ENCODE data around the gene TMCO4. TPM values are rescaled to one million over a fixed set of nuclear protein-coding genes. Genes with fewer than 3 reads are reported as not detected.
"Not testable (repeated sequence)": the region's sequence is repeated elsewhere in the genome, so short reads cannot be mapped to it uniquely, and the experiment has no call there.

TMCO4 gene
- 7.9 and 13.2 TPM in 2 replicates for total RNA-seq (2014; rRNA removed; shearing (Covaris generic))

DNA sequence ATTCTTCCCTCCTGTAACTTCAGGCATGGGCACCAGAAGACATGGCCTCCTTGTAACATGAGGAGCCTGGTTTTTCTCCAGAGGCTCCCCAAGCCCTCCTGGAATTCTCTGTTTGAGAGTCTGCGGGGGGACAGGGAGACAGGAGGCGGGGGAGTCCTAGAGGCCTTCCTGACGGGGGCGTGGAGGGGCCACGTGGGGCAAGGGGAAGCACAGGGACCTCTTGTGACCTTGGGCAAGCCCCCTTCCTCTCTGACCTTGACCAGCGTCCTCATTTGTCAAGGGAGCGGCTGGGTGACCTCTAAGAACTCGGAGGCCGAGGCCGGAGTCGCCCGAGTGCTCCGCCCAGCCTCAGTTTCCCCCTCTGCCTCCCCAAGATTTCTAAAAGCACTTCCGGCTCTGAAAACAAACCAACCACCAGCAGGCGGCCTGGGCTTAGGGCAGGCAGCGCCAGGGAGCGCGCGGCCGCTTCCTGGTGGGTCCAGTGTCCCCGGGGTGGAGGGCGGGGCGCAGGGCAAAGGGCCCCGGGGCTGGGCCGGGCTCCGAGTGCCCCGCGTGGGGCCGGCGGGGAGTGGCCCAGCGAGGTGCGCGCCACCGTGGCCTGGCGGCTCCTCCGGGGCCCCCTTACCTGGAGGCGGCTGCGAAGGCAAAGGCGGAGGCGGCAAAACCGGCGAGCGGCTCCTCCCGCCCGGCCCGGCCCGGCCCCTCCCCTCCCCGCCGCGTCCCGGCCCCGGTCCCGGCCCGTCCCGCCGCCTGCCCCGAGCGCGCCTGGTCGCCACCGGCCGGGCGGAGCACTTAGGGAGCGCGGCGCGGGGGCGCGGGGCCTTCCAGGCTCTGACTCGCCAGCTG is at the start of gene TMCO4:
Gene TMCO4 (minus strand): TSS at position 687 of the 846 bp plus-strand sequence. CDS start 19,158 bp downstream, outside the sequence.
- peak; percentile 47 for DNase-seq (ENCODE audit: low read depth)

DNA sequence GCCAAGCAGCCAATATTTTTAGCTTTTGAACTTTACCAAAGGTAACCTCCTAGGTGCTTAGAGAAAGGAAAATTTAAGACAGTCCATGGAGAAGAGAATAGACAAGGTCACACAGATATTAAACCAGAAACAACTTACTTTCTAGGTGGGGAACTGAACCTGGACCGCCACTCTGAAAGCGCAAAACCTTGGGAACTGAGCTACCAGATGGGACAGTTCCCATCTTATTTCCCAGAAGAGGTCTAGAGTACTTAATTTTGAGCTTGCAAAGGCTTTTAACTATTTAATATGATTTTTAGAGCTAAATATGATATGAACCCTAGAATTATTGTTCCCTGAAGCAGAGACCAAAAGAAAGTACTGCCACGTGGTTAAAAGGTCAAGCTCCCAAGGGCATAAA is 49.6 kb upstream of the TMCO4 start:
- DNase-seq (ENCODE audit: low read depth): not testable (repeated sequence)

GRCh38 chr1:19847334-19847733 is 47.6 kb upstream of the TMCO4 start:
- DNase-seq (ENCODE audit: low read depth): not testable (repeated sequence)

DNA sequence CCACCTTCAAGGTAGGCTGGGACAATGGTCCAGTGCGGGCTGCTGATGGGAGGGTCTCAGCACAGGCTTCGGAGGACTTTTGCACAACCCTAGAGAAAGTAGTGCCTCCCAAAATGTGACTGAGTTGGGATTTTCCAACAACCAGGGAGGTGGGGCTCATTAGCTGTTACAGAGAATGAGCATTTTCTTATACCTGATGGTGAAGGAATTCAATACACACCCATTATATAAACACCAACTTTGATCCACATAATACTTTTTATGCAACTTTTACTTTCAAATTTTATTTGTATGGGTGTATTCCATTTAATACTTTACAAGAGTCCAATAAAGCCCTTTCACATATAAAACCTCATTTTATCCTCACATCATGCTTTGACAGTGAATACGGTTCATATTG is 46.6 kb upstream of the TMCO4 start:
- no peak for DNase-seq (ENCODE audit: low read depth)

DNA sequence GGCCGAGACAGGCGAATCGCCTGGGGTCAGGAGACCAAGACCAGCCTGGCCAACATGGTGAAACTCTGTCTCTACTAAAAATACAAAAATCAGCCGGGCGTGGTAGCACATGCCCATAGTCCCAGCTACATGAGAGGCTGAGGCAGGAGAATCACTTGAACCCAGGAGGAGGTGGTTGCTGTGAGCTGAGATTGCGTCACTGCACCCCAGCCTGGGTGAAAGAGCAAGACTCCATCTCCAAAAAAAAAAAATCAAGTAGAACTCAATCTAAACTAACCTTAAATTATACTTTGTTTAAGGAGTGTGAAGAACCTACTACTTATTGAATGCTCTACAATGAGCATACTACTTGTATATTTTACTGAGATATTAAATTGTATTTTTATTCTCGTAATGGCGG is 45.8 kb upstream of the TMCO4 start:
- DNase-seq (ENCODE audit: low read depth): no peak

DNA sequence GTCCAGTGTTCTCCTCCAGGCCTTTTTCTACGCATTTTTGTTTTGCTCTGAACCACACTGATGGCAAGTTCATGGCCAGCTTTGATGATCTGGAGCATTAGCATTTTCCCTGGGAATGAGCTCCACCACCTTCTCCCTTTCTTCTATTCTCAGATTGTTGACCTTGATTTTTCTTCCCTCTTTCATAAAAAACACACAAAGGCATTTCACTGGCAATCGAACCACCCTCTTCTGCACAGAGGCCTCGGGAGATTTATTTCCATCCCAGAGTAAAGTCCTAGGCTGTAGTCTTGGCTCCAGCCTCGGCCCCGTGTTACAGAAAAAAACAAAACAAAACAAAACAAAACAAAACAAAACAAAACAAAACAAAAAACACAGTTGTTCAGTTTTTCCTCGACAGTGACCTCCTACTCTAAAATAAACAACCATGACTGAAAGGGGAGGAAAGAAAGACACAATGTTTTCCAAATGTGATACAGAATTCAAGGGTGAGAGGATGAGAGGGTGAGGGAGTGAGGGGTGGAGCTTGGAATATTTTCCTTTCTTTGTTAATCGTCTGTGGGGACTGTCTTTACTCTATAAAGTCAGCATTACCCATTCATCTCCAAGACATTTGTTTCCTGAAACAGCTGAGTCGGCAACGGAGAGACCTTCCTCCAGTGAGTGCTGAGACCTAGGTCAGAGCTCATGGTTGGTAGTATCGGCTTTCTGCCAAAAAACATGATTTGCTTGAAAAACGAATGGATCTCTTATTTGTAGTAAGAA is 45.2 kb upstream of the TMCO4 start:
- no peak for DNase-seq (ENCODE audit: low read depth)

GRCh38 chr1:19840228-19840627 is 40.5 kb upstream of the TMCO4 start:
- no peak for DNase-seq (ENCODE audit: low read depth)

- DNase-seq (ENCODE audit: low read depth): no peak
Observed at GRCh38 chr1:19837866-19838265, 38.1 kb upstream of the TMCO4 start.

- no peak for DNase-seq (ENCODE audit: low read depth)
Observed at GRCh38 chr1:19835578-19835977, 35.9 kb upstream of the TMCO4 start.

GRCh38 chr1:19831441-19831840 is 31.7 kb upstream of the TMCO4 start:
- DNase-seq (ENCODE audit: low read depth): no peak

GRCh38 chr1:19828546-19828945 is 28.8 kb upstream of the TMCO4 start:
- no peak for DNase-seq (ENCODE audit: low read depth)

- DNase-seq (ENCODE audit: low read depth): no peak
Observed at GRCh38 chr1:19825298-19825697, 25.6 kb upstream of the TMCO4 start.

DNA sequence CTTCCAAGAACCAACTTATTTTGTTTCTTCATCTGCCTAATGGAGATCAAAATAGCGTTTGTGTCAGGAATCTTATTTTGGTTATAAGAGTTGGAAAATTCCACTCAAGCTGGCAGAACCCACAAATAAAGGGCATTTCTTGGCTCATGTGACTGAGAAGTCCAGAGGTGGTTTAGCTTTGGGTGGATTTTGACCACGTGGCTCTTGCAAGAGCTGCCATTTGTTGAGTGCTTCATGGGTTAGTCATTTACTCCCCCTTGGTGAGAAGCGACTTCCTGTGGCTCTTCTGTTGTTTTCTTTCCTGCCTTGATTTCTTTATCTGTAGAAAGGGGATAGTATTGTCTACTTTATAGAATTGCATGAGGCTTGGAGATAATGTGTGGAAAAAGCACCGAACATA is 24.8 kb upstream of the TMCO4 start:
- peak; percentile 49 for DNase-seq (ENCODE audit: low read depth)

GRCh38 chr1:19824036-19824435 is 24.3 kb upstream of the TMCO4 start:
- no peak for DNase-seq (ENCODE audit: low read depth)

DNA sequence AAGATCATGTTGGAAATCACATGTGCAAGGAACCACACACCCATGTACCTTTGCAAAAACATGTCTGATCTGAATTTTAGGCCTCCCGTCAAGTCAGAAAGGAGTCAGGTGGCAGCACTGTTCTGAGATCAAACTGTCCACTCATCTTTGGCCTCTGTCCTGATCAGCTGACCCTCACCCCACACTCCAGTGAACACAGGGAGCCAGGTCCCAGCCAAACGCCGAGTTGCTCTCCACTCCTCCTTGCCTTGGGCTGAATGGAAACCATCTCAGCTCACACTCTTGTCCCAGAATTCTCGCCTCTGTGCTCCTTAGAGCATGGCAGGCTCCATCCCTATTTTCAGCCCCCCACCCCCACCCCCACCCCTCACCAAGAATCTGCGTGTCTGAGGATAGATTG is 20.0 kb upstream of the TMCO4 start:
- no peak for DNase-seq (ENCODE audit: low read depth)

DNA sequence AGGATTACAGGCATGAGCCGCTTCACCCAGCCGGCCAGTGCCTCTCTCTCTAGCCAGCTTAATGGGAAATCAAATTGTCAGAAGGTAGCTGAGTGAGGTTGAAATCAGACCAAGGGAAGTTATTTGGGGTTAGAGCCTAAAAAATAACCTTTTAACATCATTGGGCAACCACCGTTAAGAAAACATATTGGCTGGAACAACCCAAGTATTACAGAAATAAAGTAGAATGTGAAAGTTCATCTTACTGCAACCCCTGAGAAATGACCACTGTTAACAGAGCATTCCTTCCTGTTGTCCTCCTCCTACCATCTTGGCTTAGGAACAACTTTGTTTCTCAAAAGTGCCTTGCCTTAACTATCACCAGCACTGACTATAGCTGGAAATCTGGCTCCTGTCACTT is 18.6 kb upstream of the TMCO4 start:
- DNase-seq (ENCODE audit: low read depth): no peak

GRCh38 chr1:19817160-19817559 is 17.4 kb upstream of the TMCO4 start:
- no peak for DNase-seq (ENCODE audit: low read depth)

DNA sequence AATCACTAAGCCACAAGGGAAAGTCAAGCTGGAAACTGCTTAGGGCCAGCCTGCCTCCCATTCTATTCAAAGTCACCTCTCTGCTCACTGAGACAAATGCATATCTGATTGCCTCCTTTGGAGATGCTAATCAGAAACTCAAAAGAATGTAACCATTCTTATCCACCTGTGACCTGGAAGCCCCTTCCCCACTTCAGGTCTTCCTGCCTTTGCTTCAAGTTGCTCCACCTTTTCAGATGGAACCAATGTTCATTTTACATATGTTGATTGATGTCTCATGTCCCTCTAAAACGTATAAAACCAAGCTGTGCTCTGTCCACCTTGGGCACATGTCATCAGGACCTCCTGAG is 17.0 kb upstream of the TMCO4 start:
- DNase-seq (ENCODE audit: low read depth): not testable (repeated sequence)

- DNase-seq (ENCODE audit: low read depth): no peak
Observed at GRCh38 chr1:19815801-19816736, 16.4 kb upstream of the TMCO4 start.

DNA sequence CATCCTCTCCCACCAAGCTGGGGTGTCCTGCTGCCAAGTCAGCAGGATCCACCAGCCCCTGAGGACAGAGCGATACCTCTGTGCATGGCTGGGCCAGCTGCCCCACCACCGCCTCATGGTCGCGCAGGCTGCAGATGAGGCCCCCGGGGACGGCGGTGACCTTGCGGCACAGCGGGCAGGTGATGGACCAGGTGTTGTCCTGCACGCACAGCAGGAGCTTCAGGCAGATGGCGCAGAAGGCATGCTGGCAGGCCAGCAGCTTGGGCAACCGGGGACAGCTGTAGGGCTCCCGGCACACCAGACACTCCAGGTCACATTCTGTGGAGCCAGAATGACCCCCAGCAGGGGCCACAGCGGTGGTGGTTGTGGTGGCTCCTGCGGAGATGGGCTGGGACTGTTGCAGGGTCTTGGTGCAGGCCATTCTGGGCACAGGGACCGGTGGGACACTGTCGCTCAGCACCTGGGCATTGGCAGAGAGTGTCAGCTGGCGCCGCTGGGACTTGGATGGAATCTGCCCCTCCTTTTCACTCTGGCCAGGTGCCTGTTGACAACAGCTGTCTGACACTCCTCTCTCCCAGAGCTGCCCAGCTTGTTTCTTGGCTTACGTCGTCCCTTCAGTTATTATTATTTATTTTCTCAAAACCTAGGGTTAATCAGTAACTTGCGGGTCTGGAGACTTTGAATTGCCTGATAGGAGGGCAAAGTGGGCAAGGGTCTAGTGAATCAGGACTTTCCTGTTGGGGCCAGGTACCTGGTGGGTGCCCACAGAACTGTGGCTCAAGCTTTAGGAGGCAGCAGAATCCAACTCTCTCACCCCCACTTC is 15.2 kb upstream of the TMCO4 start, which contains the start of gene RNF186:
Gene RNF186 (minus strand): TSS at position 603 of the 823 bp plus-strand sequence. CDS start 182 bp downstream, at position 421.
- DNase-seq (ENCODE audit: low read depth): no peak

DNA sequence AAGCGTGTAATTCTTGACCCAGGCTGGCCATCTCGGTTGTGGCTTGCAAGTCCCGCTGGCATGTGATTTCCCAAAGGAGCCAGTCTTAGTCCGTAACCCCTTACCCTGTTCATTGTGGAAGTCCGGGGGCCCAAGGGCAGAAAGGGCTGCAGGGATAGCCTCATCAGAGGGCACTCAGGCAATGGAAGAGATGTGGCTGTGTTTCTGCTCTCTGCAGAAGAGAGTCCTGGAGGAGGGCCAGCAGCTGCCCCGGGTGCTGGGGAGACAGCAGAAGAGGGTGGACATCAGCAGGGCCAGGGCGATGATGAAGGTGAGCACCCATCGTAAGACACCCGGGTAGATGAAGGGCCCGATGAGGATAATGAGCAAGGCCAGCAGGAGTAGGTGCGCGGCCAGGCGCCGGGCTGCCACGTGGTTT is 14.5 kb upstream of the TMCO4 start:
- no peak for DNase-seq (ENCODE audit: low read depth)

Measured in RPMI7951 (cell line).